ENCODE results near the gene AKAP13.

The AKAP13 gene

GRCh38 chr15:85540085-85540797 is 159.8 kb downstream of the AKAP13 start:
- DNase-seq (ENCODE audit: low read depth), result no peak

- DNase-seq (ENCODE audit: low read depth), result no peak
Measured at GRCh38 chr15:85541744-85542143, 161.3 kb downstream of the AKAP13 start.

- DNase-seq (ENCODE audit: low read depth), result no peak
Measured at GRCh38 chr15:85542488-85542887, 162.1 kb downstream of the AKAP13 start.

- no peak for DNase-seq (ENCODE audit: low read depth)
Measured at GRCh38 chr15:85542895-85543331, 162.5 kb downstream of the AKAP13 start.

- peak; percentile 0 for DNase-seq (ENCODE audit: low read depth)
Measured at GRCh38 chr15:85543741-85544155, 163.3 kb downstream of the AKAP13 start.

GRCh38 chr15:85545185-85545584 is 164.8 kb downstream of the AKAP13 start:
- DNase-seq (ENCODE audit: low read depth), result no peak

- DNase-seq (ENCODE audit: low read depth), result no peak
Measured at GRCh38 chr15:85545752-85546151, 165.3 kb downstream of the AKAP13 start.

- DNase-seq (ENCODE audit: low read depth), result no peak
Measured at GRCh38 chr15:85547386-85547785, 167.0 kb downstream of the AKAP13 start.

GRCh38 chr15:85550283-85550682 is 169.9 kb downstream of the AKAP13 start:
- no peak for DNase-seq (ENCODE audit: low read depth)

GRCh38 chr15:85551221-85551832 is 170.9 kb downstream of the AKAP13 start:
- no peak for DNase-seq (ENCODE audit: low read depth)

- no peak for DNase-seq (ENCODE audit: low read depth)
Measured at GRCh38 chr15:85554852-85555521, 174.6 kb downstream of the AKAP13 start.

- no peak for DNase-seq (ENCODE audit: low read depth)
Measured at GRCh38 chr15:85555875-85556617, 175.6 kb downstream of the AKAP13 start.

- DNase-seq (ENCODE audit: low read depth), result no peak
Measured at GRCh38 chr15:85556618-85556895, 176.2 kb downstream of the AKAP13 start.

GRCh38 chr15:85557385-85557784 is 177.0 kb downstream of the AKAP13 start:
- no peak for DNase-seq (ENCODE audit: low read depth)

GRCh38 chr15:85558848-85559247 is 178.4 kb downstream of the AKAP13 start:
- DNase-seq (ENCODE audit: low read depth), result no peak

- DNase-seq (ENCODE audit: low read depth), result no peak
Measured at GRCh38 chr15:85559530-85559929, 179.1 kb downstream of the AKAP13 start.

- no peak for DNase-seq (ENCODE audit: low read depth)
Measured at GRCh38 chr15:85562824-85563223, 182.4 kb downstream of the AKAP13 start.

- no peak for DNase-seq (ENCODE audit: low read depth)
Measured at GRCh38 chr15:85563328-85563727, 182.9 kb downstream of the AKAP13 start.

- DNase-seq (ENCODE audit: low read depth), result no peak
Measured at GRCh38 chr15:85563731-85564130, 183.3 kb downstream of the AKAP13 start.

- no peak for DNase-seq (ENCODE audit: low read depth)
Measured at GRCh38 chr15:85564686-85565085, 184.3 kb downstream of the AKAP13 start.

GRCh38 chr15:85568261-85568808 is 187.9 kb downstream of the AKAP13 start:
- DNase-seq (ENCODE audit: low read depth), result no peak

- DNase-seq (ENCODE audit: low read depth), result no peak
Measured at GRCh38 chr15:85570336-85570735, 189.9 kb downstream of the AKAP13 start.
